GM12801 (cell line): Measurements from ENCODE around the gene PNRC2.

Source experiments
- TF ChIP-seq, protein P1 (sequence below): IDR thresholded peaks from one replicate; pipeline ENCODE4 v1.5.1; 2011; ENCODE audit warnings: control low read depth; ENCODE audit not compliant: insufficient read length; ENCODE audit errors: extremely low read depth

The PNRC2 gene

DNA sequence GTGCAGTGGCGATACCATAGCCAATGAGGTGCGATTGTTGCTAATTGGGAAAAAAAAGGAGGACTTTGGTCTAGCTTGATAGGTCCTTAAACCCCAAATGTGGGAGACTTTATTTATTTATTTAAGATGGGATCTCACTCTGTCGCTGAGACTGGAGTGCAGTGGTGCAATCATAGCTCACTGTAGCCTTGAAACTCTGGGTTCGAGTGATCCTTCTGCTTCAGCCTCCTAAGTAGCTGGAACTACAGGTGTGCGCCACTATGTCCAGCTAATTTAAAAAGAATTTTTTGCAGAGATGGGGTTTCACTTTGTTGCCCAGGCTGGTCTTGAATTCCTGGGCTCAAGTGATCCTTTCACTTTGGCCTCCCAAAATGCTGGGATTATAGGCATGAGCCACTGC, 44.5 kb downstream of the PNRC2 start:
- TF ChIP-seq, protein P1, sequence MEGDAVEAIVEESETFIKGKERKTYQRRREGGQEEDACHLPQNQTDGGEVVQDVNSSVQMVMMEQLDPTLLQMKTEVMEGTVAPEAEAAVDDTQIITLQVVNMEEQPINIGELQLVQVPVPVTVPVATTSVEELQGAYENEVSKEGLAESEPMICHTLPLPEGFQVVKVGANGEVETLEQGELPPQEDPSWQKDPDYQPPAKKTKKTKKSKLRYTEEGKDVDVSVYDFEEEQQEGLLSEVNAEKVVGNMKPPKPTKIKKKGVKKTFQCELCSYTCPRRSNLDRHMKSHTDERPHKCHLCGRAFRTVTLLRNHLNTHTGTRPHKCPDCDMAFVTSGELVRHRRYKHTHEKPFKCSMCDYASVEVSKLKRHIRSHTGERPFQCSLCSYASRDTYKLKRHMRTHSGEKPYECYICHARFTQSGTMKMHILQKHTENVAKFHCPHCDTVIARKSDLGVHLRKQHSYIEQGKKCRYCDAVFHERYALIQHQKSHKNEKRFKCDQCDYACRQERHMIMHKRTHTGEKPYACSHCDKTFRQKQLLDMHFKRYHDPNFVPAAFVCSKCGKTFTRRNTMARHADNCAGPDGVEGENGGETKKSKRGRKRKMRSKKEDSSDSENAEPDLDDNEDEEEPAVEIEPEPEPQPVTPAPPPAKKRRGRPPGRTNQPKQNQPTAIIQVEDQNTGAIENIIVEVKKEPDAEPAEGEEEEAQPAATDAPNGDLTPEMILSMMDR: no peak

DNA sequence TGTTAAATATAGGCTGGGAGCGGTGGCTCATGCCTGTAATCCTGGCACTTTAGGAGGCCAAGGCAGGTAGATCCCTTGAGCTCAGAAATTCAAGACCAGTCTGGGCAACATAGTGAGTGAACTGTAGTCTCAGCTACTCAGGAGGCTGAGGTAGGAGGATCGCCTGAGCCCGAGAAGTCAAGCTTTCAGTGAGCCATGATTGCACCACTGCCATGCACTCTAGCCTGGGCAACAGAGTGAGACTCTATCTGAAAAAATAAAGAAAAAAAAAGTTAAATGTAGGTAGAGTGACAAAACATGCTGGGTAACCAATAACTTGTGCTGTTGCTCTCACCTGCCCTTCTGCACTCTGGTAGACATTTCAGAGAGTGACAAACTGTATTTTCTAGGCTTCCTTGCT, 45.5 kb downstream of the PNRC2 start:
- TF ChIP-seq, protein P1: no peak

DNA sequence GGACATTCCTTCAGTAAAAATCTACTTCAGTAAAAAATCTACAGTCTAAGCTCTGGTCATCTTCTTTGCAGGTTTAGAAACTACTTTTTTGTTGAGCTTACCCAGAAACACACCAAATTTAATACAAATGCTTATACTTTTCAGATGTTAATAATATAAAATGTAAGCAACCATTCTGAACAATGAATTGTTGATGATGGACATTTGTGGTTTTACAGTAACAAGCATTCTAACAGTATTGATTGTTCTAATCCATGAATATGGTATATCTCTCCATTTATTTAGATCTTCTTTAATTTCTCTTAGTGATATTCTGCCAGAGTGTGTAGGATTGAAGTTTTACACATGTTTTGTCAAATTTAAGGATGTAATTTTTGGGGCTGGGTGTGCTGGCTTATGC, 47.5 kb downstream of the PNRC2 start:
- TF ChIP-seq, protein P1: no peak

DNA sequence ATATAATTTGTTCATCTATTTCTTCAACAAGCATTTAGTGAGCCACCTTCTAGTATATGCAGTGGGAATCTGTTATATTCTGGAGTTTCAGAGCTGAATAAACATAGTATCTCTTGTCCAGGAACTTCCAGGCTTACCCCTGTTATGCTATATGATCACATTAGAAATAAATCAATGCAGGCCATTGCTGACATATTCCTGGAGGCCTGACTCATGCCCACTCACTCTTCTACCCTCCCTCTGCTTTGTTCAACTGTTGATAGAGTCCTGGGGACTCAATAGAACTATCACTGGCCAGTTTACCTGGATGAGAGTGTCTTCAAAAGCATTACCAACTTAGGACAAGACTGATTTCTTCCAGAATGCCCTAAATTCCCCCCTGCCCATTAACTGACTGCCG, 49.8 kb downstream of the PNRC2 start:
- TF ChIP-seq, protein P1: no peak

DNA sequence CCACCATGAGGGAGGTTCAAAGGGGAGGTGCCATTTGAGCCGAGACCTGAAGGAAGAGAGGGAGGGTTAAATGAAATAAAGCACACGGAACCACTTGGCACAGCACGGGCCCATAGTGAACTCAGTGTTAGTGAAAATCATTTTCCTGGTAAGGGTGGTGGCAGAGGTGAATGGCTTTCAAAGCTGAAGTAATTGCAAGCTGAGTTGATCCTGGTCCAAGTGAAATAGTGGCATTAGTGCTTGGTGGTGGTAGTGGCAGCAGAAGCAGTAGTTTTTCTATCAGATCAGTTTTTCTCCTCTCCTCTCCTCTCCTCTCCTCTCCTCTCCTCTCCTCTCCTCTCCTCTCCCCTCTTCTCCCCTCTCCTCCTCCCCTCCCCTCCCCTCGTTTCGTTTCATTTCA, 51.0 kb downstream of the PNRC2 start:
- TF ChIP-seq, protein P1: no peak
